Nephron progenitor cell (in vitro differentiated cells): ENCODE data around the gene DCP1B.
A peak's percentile ranks its signal among the peaks of the same experiment; 100 is the strongest.

ENCODE experiments used
- DNase-seq: peaks from one replicate; pipeline ENCODE4 v3.0.0; 2021
- H3K27ac Mint-ChIP-seq: 2 replicates; pipeline ENCODE4 v1.8.0; 2021; ENCODE audit warnings: mild to moderate bottlenecking, moderate library complexity, mixed read lengths
- H3K27me3 Mint-ChIP-seq: 2 replicates; pipeline ENCODE4 v1.8.0; 2021; ENCODE audit warnings: mild to moderate bottlenecking, low read depth, mixed read lengths; ENCODE audit not compliant: poor library complexity
- H3K36me3 Mint-ChIP-seq: 2 replicates; pipeline ENCODE4 v1.8.0; 2021; ENCODE audit warnings: low read depth, mixed read lengths
- H3K4me1 Mint-ChIP-seq: 2 replicates; pipeline ENCODE4 v1.8.0; 2021; ENCODE audit warnings: mixed read lengths
- H3K4me3 Mint-ChIP-seq: 2 replicates; pipeline ENCODE4 v1.8.0; 2021; ENCODE audit warnings: mild to moderate bottlenecking, moderate library complexity, mixed read lengths
- H3K9me3 Mint-ChIP-seq: 2 replicates; pipeline ENCODE4 v1.8.0; 2021; ENCODE audit warnings: mild to moderate bottlenecking, moderate library complexity, mixed read lengths
- CTCF ChIP-seq: fragments of 200-600 bp; sonication (generic); IDR thresholded peaks from 2 replicates; pipeline ENCODE4 v1.5.0; 2021; ENCODE audit warnings: antibody characterized with exemption

DCP1B gene

GRCh38 chr12:1992732-1993131 is 11.5 kb downstream of the DCP1B start:
- Mint-ChIP-seq H3K27ac (no peak overlapping the region), H3K4me1 (peaks cover 22% of the 10 kb centered on the region), H3K4me3 (no peak overlapping the region), H3K9me3 (peaks cover 4% of the 10 kb centered on the region), H3K27me3 (peaks cover 4% of the 10 kb centered on the region), H3K36me3 (peaks cover 77% of the 10 kb centered on the region)
- TF ChIP-seq CTCF = no peak
- no peak for DNase-seq

GRCh38 chr12:1989111-1989510 is 15.1 kb downstream of the DCP1B start:
- peaks cover 40% of the 10 kb centered on the region for H3K9me3 Mint-ChIP-seq
- peaks cover 81% of the 10 kb centered on the region for H3K36me3 Mint-ChIP-seq
- no peak for DNase-seq
- H3K27me3 Mint-ChIP-seq = peaks cover 4% of the 10 kb centered on the region
- H3K4me3 Mint-ChIP-seq = no peak overlapping the region
- TF ChIP-seq CTCF = no peak
- H3K27ac Mint-ChIP-seq = peak overlapping the region; percentile 92
- H3K4me1 Mint-ChIP-seq = no peaks in the 10 kb centered on the region

- Mint-ChIP-seq H3K36me3 (peaks cover 82% of the 10 kb centered on the region), H3K9me3 (peaks cover 45% of the 10 kb centered on the region), H3K27me3 (peaks cover 4% of the 10 kb centered on the region), H3K27ac (no peak overlapping the region), H3K4me1 (no peaks in the 10 kb centered on the region), H3K4me3 (no peak overlapping the region)
- no peak for TF ChIP-seq CTCF
- DNase-seq = no peak
These were observed 19.5 kb downstream of the DCP1B start for GRCh38 chr12:1984759-1985158.

- peaks cover 49% of the 10 kb centered on the region for H3K36me3 Mint-ChIP-seq
- no peaks in the 10 kb centered on the region for H3K27me3 Mint-ChIP-seq
- no peak for TF ChIP-seq CTCF
- H3K27ac Mint-ChIP-seq = no peak overlapping the region
- no peak for DNase-seq
- no peak overlapping the region for H3K4me3 Mint-ChIP-seq
- peaks cover 17% of the 10 kb centered on the region for H3K9me3 Mint-ChIP-seq
- H3K4me1 Mint-ChIP-seq = peaks cover 6% of the 10 kb centered on the region
These were observed 24.0 kb downstream of the DCP1B start for GRCh38 chr12:1980282-1980681.

GRCh38 chr12:1978078-1978862 is 26.0 kb downstream of the DCP1B start:
- no peak for DNase-seq
- Mint-ChIP-seq H3K4me3 (no peak overlapping the region), H3K27me3 (no peaks in the 10 kb centered on the region), H3K36me3 (peaks cover 35% of the 10 kb centered on the region), H3K27ac (peak overlapping the region; percentile 1), H3K9me3 (no peaks in the 10 kb centered on the region), H3K4me1 (peaks cover 18% of the 10 kb centered on the region)
- TF ChIP-seq CTCF = no peak

- Mint-ChIP-seq H3K9me3 (no peaks in the 10 kb centered on the region), H3K27ac (no peak overlapping the region), H3K4me1 (peaks cover 24% of the 10 kb centered on the region), H3K36me3 (peaks cover 29% of the 10 kb centered on the region), H3K27me3 (no peaks in the 10 kb centered on the region), H3K4me3 (no peak overlapping the region)
- DNase-seq = no peak
- no peak for TF ChIP-seq CTCF
These were observed 26.7 kb downstream of the DCP1B start for GRCh38 chr12:1977588-1977987.
